Smooth muscle cell (in vitro differentiated cells): Measurements from ENCODE around the gene VSTM4. TPM values are rescaled to one million over a fixed set of nuclear protein-coding genes. Genes with fewer than 3 reads are reported as not detected.

Experiments
- DNase-seq: peaks from one replicate; lab custom pipeline; 2025; ENCODE audit not compliant: unreplicated experiment; lab: John Stamatoyannopoulos, UW
- H2AFZ ChIP-seq: fragments of 200-600 bp; sonication (generic); 2 replicates; pipeline ENCODE4 v1.6.0; 2016; ENCODE audit warnings: antibody characterized with exemption, low read depth, mild to moderate bottlenecking
- H3F3A ChIP-seq: fragments of 200-600 bp; sonication (generic); 2 replicates; pipeline ENCODE4 v1.6.0; 2017; ENCODE audit warnings: antibody characterized with exemption, low read depth
- H3K27ac ChIP-seq: fragments of 200-600 bp; sonication (generic); 2 replicates; pipeline ENCODE4 v1.5.1; 2016; ENCODE audit warnings: low read depth, mild to moderate bottlenecking
- H3K27me3 ChIP-seq: fragments of 200-600 bp; sonication (generic); 2 replicates; pipeline ENCODE4 v1.6.1; 2016; ENCODE audit warnings: low read depth, mild to moderate bottlenecking
- H3K36me3 ChIP-seq: fragments of 200-600 bp; sonication (generic); 2 replicates; pipeline ENCODE4 v1.5.1; 2016; ENCODE audit warnings: low read depth
- H3K4me1 ChIP-seq: fragments of 200-600 bp; sonication (generic); 2 replicates; pipeline ENCODE4 v1.5.1; 2016; ENCODE audit warnings: low read depth
- H3K4me2 ChIP-seq: fragments of 200-600 bp; sonication (generic); 2 replicates; pipeline ENCODE4 v1.6.0; 2016; ENCODE audit warnings: mild to moderate bottlenecking
- H3K4me3 ChIP-seq: fragments of 200-600 bp; sonication (generic); 2 replicates; pipeline ENCODE4 v1.5.1; 2016; ENCODE audit warnings: mild to moderate bottlenecking
- H3K79me2 ChIP-seq: fragments of 200-600 bp; sonication (generic); 2 replicates; pipeline ENCODE4 v1.6.0; 2016; ENCODE audit warnings: low read depth, mild to moderate bottlenecking
- H3K9ac ChIP-seq: fragments of 200-600 bp; sonication (generic); 2 replicates; pipeline ENCODE4 v1.6.0; 2016; ENCODE audit warnings: low read depth
- H3K9me3 ChIP-seq: fragments of 200-600 bp; sonication (generic); replicated peaks from 2 replicates; pipeline ENCODE4 v1.5.1; 2016; ENCODE audit warnings: low read depth
- H4K20me1 ChIP-seq: fragments of 200-600 bp; sonication (generic); 2 replicates; pipeline ENCODE4 v1.6.0; 2016; ENCODE audit warnings: low read depth
- CTCF ChIP-seq: fragments of 200-600 bp; sonication (generic); IDR thresholded peaks from 2 replicates; pipeline ENCODE4 v1.5.1; 2017; ENCODE audit warnings: borderline replicate concordance, mild to moderate bottlenecking, antibody characterized with exemption; ENCODE audit not compliant: insufficient read depth, poor library complexity, severe bottlenecking
- WGBS: methylation state at CpG from one replicate; pipeline ENCODE4 v1.1.7; 2016; ENCODE audit warnings: low lambda C conversion rate; 5-methylcytosine and 5-hydroxymethylcytosine counted together
- polyA plus RNA-seq: library from polyadenylated mRNA; unstranded; fragments of >200 nt; fragmentation: Nextera tagmentation; extraction: Ambion mirVana; gene quantifications from 2 replicates; pipeline ENCODE4 v1.2.1, GENCODE V29; 2016
- total RNA-seq: library from RNA; depleted of rRNA; stranded (reverse); fragments of >200 nt; gene quantifications from 2 replicates; pipeline ENCODE4 v1.2.3, GENCODE V29; 2014

VSTM4 gene
- total and polyA plus RNA-seq, 2 experiments from 2014 or later: 5.1 to 7.7 TPM

GRCh38 chr10:49074836-49075682, 40.3 kb downstream of the VSTM4 start:
- Histone ChIP-seq H3K27me3 (no peaks in the 10 kb centered on the region), H2AFZ (no peak overlapping the region), H3K27ac (no peak overlapping the region), H3K9me3 (no peaks in the 10 kb centered on the region), H3F3A (no peaks in the 10 kb centered on the region), H3K36me3 (no peaks in the 10 kb centered on the region), H3K4me1 (no peaks in the 10 kb centered on the region), H3K4me3 (no peak overlapping the region), H3K79me2 (no peaks in the 10 kb centered on the region), H3K9ac (no peak overlapping the region), H3K4me2 (no peak overlapping the region), H4K20me1 (peaks cover 9% of the 10 kb centered on the region)
- no peak for TF ChIP-seq CTCF
- 94% methylated on average over 5 of the region's 5 CpGs for WGBS
- no peak for DNase-seq

- Histone ChIP-seq H3K9me3 (no peaks in the 10 kb centered on the region), H3K36me3 (no peaks in the 10 kb centered on the region), H3K4me3 (no peak overlapping the region), H3K79me2 (no peaks in the 10 kb centered on the region), H3K9ac (no peak overlapping the region), H3K4me2 (no peak overlapping the region), H3K4me1 (no peaks in the 10 kb centered on the region), H2AFZ (no peak overlapping the region), H4K20me1 (no peaks in the 10 kb centered on the region), H3K27ac (no peak overlapping the region), H3F3A (no peaks in the 10 kb centered on the region), H3K27me3 (peaks cover 5% of the 10 kb centered on the region)
- TF ChIP-seq CTCF: no peak
- no peak for DNase-seq
- 65% methylated on average over 4 of the region's 4 CpGs for WGBS
Observed at GRCh38 chr10:49072166-49072885, 43.0 kb downstream of the VSTM4 start.

GRCh38 chr10:49071160-49071761, 44.1 kb downstream of the VSTM4 start:
- H3K27me3 ChIP-seq: peaks cover 7% of the 10 kb centered on the region
- H4K20me1 ChIP-seq: no peaks in the 10 kb centered on the region
- DNase-seq: no peak
- no peak overlapping the region for H3K4me3 ChIP-seq
- H3K36me3 ChIP-seq: no peaks in the 10 kb centered on the region
- H3F3A ChIP-seq: no peaks in the 10 kb centered on the region
- no peak overlapping the region for H3K4me2 ChIP-seq
- no peak for TF ChIP-seq CTCF
- H2AFZ ChIP-seq: no peak overlapping the region
- H3K9ac ChIP-seq: no peak overlapping the region
- WGBS: 89% methylated on average over 7 of the region's 7 CpGs
- H3K79me2 ChIP-seq: no peaks in the 10 kb centered on the region
- H3K4me1 ChIP-seq: no peaks in the 10 kb centered on the region
- no peaks in the 10 kb centered on the region for H3K9me3 ChIP-seq
- no peak overlapping the region for H3K27ac ChIP-seq
